Islet precursor cell (in vitro differentiated cells): ENCODE results near the gene ZP4.
A peak's percentile ranks its signal among the peaks of the same experiment; 100 is the strongest.

Experiments
- DNase-seq: peaks from one replicate; pipeline ENCODE4 v3.0.0-alpha.2; 2018

Gene ZP4

DNA sequence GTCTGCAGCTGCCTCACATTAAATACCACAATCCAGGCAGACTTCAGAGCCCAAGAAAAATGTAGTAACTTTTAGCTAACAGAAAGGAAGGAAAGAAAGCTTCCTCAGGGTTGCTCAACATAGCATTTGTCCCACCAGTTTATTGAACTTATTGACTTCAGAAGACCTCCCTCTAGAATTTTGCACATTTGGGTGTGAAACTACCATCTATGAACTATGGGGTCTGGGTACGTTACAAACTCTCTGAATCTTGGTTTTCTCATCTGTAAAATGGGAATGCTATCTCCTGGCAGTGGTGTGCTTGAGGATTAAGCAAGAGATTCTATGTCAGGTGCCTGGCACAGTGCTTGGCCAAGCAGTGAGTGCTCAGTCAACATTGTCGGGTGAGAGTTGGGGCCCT, at the start of gene ZP4:
Gene ZP4, minus strand, starts transcription at position 101 of the 400 bp plus-strand sequence. CDS start 287 bp downstream, outside the sequence.
- DNase-seq, result no peak

GRCh38 chr1:237938553-237938952, 47.8 kb upstream of the ZP4 start:
- no peak for DNase-seq

DNA sequence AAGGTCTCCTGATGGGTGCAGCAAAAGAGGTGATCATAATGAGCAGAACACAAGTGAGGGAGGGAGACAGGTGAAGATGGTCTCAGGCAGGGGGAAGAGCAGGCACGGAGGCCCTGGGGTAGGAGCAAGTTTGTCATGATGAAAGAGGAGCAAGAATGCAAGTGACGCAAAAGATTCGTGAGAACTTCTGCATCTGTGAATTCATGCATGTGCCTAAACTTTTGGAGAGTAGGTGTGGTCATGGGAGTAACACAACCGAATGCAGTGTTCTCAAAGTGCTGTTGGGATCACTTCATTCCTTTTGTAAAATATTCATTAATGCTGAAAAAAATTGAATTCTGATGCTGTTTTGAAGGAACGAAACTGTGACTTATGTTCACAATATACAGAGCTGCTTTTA, 47.3 kb upstream of the ZP4 start:
- no peak for DNase-seq

DNA sequence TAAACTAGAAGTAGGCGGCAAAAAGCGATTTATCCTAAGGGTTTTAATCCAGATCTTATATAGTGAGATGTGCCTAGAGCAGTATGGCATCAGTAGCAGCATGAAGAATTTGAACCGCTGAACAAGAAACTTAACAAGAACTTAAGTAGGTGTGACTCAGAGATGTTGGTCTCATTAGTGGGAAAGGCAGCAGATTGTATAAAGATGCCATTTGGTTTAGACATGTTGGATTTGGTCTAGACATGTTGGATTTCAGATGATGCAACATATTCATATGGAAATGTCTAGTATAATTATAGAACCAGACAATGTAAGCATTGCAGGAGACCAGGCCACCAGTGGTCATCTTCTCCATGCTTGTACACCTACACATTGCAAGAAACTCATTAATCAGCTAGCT, 42.1 kb upstream of the ZP4 start:
- DNase-seq, result no peak

DNA sequence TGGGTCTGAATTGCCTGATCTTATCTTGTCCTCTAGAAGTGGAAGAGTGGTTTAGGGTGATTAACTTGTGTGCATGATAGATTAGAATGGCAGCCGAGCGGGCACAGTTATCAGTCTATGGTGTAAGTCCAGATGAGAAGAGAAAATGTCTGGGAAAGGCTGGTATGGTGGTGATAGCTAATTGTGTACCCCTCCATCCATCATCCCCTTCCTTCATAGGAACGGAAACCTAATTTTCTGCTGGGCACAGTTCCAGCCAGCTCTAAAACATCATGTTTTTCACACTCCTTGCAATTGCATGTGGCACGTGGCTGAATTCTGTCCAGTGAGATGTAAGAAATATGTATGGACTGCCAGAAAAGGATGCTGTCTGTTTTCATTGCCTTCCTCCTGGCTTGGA, 40.9 kb upstream of the ZP4 start:
- DNase-seq, result no peak

DNA sequence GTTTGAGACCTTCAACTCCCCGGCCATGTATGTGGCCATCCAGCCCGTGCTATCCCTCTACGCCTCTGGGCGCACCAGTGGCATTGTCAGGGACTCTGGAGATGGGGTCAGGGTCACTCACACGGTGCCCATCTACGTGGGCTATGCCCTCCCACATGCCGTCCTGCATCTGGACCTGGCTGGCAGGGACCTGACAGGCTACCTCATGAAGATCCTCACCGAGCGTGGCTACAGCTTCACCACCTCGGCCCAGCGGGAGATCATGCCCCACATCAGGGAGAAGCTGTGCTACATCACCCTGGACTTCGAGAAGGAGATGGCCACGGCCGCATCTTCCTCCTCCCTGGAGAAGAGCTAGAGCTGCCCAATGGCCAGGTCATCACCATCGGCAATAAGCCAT, 36.5 kb upstream of the ZP4 start:
- no peak for DNase-seq

DNA sequence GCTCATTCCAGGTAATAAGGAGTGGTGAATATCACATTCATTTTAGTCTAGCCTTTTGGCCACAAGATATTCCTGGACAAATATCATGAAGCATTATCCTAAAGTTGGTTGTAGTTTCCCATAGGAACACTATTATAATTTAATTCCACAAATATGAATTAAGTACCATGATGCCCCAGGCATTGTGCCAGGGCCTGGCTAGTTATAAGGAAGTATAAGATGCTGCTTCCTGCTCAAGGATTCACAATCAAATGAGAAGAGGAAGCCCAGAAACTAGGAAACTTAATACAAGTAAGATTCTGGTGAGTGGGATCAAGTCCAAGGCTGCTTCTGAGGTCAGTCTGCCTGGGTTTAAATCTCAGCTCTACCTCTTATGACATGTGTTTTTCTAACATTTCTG, 30.6 kb upstream of the ZP4 start:
- DNase-seq, result no peak

- no peak for DNase-seq
Observed at GRCh38 chr1:237913345-237913744, 22.6 kb upstream of the ZP4 start.

DNA sequence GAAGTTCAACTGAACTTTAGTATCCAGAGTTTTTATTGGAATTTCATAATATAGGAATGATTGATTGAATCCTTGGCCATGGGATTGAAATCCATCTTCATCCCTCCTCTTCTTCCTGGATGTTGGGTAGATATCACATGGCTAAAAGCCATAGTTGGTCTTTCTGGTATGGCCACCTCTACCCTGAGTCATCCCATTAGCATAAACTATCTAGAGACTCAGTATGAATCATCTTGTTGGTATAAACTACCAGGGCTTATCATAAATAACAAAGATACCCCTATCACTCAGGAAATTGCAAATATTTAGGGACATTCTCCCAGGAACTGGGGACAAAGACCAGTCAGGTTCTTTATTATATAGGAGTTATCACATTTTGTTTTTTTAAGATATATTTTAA, 21.2 kb upstream of the ZP4 start:
- DNase-seq, result no peak

DNA sequence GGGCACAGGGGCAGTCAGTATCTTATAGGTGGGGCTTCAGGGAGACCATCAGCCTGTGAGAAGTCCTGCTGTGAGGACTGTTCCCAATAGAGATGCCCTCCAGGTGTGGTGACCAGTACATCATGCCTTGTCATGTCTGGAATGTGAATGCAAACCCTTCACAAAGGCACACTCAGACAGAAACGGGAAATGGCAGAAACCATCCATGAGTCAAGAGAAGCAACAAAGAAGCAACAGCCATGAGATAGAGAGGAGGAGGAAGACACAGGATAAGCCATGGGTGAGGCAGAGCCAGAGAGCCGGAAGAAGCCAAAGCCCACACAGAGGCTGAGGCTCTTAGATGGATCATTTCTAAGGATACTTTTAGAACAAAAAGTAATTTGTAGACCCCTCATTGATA, 20.1 kb upstream of the ZP4 start:
- no peak for DNase-seq

- DNase-seq, result no peak
Observed at GRCh38 chr1:237903961-237904360, 13.2 kb upstream of the ZP4 start.

- no peak for DNase-seq
Observed at GRCh38 chr1:237902960-237903743, 12.4 kb upstream of the ZP4 start.

DNA sequence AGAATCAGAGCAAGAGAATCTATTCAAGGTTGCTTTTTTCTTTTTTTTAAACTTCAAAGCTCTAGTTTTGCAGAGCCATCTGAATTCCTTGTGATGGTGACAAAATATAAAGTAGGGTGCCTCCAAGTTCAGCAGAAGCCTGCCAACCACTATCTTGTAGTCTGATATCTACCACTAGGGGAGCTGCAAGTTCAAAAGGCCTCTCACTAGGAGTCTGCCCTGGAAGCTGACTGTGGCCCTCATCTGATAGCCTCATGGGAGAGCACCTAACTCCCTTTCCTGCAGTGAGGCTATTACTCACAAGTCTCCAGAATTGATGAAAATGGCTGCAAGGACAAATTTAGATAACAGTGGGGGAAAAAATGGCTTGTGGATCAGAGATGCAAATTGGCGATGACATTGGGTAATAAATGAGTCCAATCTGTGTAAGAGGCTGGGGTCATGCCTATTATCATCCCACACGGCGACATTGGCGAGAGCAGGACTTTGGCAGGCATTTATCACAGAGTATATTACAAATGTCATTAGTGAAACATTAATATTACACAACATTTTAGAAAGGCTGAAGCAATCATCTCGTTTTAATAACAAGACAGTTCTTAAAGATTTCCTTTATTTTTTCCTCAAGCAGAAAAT, 10.7 kb upstream of the ZP4 start:
- peak; percentile 67 for DNase-seq

- DNase-seq, result no peak
Observed at GRCh38 chr1:237895630-237896029, 4.9 kb upstream of the ZP4 start.

DNA sequence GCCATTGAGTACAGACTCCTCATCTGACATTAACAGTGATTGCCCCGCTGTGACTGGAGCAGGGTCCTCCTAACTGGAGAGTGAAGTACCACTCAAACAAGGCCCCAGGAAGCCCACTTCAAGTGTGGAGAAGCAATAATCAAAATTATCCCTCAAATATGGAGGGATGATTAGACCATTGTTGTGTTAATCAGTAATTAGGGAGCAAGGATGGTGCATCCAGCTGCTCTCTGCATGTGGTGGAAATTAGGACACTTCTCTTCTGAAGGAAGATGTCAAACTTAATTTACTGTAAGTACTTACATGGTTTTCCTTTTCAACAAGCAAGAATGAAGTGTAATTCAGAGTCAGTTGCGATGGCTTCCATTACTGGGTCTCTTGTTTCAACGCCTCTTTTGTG, 3.4 kb upstream of the ZP4 start:
- no peak for DNase-seq

DNA sequence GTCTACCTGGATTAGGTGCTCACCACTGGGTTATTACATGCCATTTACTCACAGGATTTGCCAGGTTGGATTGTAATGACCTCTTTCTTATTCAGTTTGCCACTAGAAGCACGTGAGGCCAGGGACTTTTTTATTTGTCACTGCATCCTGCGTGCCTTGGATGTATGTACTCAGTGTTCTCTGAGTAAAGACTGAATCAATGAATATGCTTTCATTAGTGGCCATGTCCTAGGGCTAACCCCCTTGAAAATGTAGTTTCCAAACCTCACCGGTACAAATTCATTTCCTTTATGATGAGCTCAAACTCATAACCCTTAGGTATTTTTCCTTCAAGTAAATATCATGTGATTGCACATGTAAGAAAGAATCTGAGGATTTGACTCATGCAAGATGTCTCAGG, 1.3 kb upstream of the ZP4 start:
- no peak for DNase-seq

DNA sequence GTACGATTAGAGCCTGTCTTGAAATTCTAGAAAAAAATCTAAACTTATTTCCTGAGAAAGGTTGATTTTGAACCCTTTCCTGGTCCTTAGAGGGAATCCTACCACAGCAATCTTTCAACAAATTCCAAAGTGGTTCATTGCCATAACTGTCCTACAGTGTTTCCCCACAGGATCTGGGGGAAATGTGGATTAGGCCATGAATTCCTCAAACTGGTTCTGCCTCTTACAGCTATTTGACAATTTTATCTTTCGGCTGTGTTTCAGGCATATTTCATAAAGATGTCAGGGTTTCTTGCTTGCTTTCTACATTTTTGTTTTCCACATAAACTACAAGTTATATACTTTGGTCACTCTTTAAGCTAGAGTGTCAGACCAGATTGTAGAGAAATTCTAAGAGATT, 544 bp upstream of the ZP4 start:
- DNase-seq, result no peak

DNA sequence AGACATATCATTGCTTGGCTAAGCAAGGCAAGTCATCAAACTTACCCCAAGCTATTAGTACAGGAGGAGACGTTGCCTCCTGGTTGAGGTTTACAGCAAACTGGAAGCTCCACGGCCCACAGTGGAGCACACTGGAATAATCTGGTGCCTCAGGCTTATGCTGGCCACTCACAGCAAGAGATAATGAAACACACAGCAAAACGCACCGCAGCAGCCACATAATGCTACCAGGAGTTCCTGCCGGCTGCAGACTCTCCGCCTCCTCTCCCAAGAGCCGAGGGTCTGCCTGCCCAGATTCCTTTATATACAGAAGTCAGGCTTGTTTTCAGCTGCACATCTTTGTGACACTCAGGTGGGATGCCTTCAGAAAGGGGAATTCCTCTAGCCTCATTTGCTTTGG, 306 bp downstream of the ZP4 start:
- no peak for DNase-seq

- no peak for DNase-seq
Observed at GRCh38 chr1:237888143-237888542, 2.6 kb downstream of the ZP4 start.

GRCh38 chr1:237887542-237887941, 3.2 kb downstream of the ZP4 start:
- no peak for DNase-seq

DNA sequence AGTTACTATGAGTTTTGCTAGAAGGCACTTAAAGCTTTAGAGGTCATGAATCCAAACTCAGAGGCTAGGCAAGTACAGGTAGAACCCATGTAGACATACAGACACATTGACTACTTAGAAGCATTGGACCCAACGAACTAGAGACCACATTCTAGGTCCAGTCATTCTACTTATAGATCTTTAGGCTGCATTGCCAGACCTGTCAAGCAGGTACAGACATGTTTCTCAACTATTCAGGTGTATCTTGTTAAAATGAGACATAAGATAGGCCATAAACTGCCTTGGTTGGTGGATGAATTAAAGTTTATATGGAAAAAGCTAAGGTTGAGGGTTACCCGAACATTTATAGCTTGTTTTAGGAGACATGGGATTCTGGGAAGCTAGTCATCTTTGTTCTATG, 6.5 kb downstream of the ZP4 start:
- no peak for DNase-seq

DNA sequence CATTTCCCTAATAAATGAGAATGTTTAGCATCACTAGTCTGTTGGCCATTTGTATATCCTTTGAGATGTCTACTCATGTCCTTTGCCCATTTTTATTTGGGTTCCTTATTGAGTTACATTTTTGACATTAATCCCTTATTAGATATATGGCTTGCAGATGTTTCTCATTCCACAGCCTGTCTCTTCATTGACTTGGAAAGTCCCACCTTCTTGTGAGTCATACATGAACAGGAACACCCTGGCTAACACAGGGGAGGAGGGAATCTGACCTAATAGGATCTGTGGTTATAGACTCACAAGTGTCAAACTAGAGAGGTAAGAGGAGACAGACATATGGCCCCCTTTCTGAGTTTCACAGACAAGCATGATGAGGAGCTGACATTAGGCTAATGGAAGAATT, 11.5 kb downstream of the ZP4 start:
- no peak for DNase-seq

GRCh38 chr1:237878406-237878805, 12.3 kb downstream of the ZP4 start:
- no peak for DNase-seq

DNA sequence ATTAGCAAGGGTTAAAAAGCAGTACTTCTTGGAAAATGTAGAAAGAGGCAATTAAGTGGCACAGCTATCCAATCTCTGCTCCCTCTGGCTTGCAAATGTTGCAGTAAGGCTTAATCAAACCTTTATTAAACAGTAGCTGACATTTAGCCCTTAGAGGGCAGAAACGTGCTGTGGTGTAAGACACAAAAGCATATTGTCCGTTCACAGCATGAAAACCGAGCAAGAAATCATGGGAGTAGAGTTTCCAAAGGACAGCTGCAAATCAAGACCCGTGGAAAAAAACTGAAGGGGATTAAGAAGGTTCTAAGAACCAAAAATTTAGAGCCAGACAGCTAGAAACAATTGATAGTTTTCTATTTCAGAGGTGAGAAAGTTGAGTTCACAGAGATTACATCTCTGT, 13.1 kb downstream of the ZP4 start:
- DNase-seq, result no peak

DNA sequence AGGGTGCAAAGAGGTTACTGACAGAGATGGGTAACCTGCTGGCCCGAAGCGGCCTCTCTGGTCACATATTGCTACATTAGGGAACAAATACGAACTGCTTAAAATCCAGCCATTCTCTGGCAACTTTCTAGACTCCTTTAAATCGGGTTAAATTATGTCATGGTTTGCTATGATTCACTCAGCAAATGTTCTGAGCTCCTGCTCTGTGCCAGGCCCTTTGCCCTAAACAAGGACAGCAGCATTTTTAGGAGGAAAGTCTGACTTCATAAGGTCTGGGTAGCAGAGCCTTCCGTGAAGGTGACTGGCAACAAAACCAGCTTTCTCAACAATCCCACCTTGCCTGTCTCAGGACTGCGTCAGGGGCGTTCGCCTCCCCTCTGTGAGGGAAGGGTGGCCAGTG, 15.4 kb downstream of the ZP4 start:
- no peak for DNase-seq
